ENCODE measurements around the gene NXPE4.

- TF ChIP-seq CTCF (IDR thresholded peaks at IDR 0.05; ENCODE audit: extremely low read depth in 1 of 2, insufficient read depth in 1 of 2, low read depth in 1 of 2, low read length in 2 of 2) (no peak), MYC (IDR thresholded peaks at IDR 0.05; ENCODE audit: low read depth, low read length) (no peak), POLR2A (IDR thresholded peaks at IDR 0.05; ENCODE audit: low read depth, low read length) (no peak)
Measured at GRCh38 chr11:114605370-114605769, 9.8 kb upstream of the NXPE4 start.
